Endothelial cell (in vitro differentiated cells): ENCODE results near the gene DICER1. TPM values are rescaled to one million over a fixed set of nuclear protein-coding genes. Genes with fewer than 3 reads are reported as not detected.

ENCODE experiments used
- DNase-seq: peaks from one replicate; pipeline ENCODE4 v3.0.0; 2021; ENCODE audit warnings: low spot score
- H3K27ac Mint-ChIP-seq: one replicate; pipeline ENCODE4 v1.8.0; 2021; ENCODE audit warnings: mixed read lengths, inconsistent platforms; ENCODE audit not compliant: unreplicated experiment
- H3K27me3 Mint-ChIP-seq: one replicate; pipeline ENCODE4 v1.8.0; 2021; ENCODE audit warnings: mild to moderate bottlenecking, moderate library complexity, mixed read lengths, inconsistent platforms; ENCODE audit not compliant: unreplicated experiment
- H3K36me3 Mint-ChIP-seq: one replicate; pipeline ENCODE4 v1.8.0; 2021; ENCODE audit warnings: mild to moderate bottlenecking, low read depth, mixed read lengths, inconsistent platforms; ENCODE audit not compliant: unreplicated experiment
- H3K4me1 Mint-ChIP-seq: one replicate; pipeline ENCODE4 v1.8.0; 2021; ENCODE audit warnings: mild to moderate bottlenecking, mixed read lengths, inconsistent platforms; ENCODE audit not compliant: unreplicated experiment
- H3K4me3 Mint-ChIP-seq: one replicate; pipeline ENCODE4 v1.8.0; 2021; ENCODE audit warnings: mild to moderate bottlenecking, mixed read lengths, inconsistent platforms; ENCODE audit not compliant: unreplicated experiment
- H3K9me3 Mint-ChIP-seq: one replicate; pipeline ENCODE4 v1.8.0; 2021; ENCODE audit warnings: mixed read lengths, inconsistent platforms; ENCODE audit not compliant: unreplicated experiment
- total RNA-seq: library from RNA; stranded (reverse); fragmentation: NEBNext Ultra II Directional; extraction: Animal tissue kit (Norgen Biotek cat#: 25700); gene quantifications from one replicate; pipeline ENCODE4 v1.2.1, GENCODE V29; 2021; ENCODE audit not compliant: unreplicated experiment
- TF ChIP-seq, protein P1 (sequence below): fragments of 200-600 bp; sonication (generic); IDR thresholded peaks from one replicate; pipeline ENCODE4 v1.5.0; 2021; ENCODE audit warnings: antibody characterized with exemption; ENCODE audit not compliant: unreplicated experiment

Gene DICER1
- total RNA-seq, 1 donor from 2014 or later: 69.2 TPM

DNA sequence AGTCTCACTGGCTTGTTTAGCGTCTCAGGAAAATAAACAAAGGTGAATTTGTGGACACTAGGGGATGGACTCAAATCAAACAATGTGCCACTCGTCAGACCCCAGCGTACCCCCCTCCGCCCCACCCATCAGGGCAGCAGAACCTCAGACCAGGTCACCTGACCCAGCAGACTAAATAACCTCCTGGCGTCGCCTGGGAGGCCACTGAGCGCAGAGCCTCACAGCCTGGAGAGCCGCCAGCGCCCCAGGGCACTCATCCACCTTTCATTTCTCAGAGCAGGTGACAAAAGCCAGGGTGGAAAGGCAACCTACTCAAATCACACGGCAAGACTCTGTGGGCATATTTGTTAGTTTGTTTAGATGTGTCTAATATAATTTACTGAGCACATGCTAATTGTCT is 100.9 kb downstream of the DICER1 start:
- Mint-ChIP-seq H3K4me3 (no peak overlapping the region), H3K27ac (no peak overlapping the region), H3K9me3 (no peaks in the 10 kb centered on the region), H3K4me1 (no peaks in the 10 kb centered on the region), H3K27me3 (peaks cover 3% of the 10 kb centered on the region), H3K36me3 (no peaks in the 10 kb centered on the region)
- TF ChIP-seq, protein P1, sequence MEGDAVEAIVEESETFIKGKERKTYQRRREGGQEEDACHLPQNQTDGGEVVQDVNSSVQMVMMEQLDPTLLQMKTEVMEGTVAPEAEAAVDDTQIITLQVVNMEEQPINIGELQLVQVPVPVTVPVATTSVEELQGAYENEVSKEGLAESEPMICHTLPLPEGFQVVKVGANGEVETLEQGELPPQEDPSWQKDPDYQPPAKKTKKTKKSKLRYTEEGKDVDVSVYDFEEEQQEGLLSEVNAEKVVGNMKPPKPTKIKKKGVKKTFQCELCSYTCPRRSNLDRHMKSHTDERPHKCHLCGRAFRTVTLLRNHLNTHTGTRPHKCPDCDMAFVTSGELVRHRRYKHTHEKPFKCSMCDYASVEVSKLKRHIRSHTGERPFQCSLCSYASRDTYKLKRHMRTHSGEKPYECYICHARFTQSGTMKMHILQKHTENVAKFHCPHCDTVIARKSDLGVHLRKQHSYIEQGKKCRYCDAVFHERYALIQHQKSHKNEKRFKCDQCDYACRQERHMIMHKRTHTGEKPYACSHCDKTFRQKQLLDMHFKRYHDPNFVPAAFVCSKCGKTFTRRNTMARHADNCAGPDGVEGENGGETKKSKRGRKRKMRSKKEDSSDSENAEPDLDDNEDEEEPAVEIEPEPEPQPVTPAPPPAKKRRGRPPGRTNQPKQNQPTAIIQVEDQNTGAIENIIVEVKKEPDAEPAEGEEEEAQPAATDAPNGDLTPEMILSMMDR: no peak
- DNase-seq: no peak

DNA sequence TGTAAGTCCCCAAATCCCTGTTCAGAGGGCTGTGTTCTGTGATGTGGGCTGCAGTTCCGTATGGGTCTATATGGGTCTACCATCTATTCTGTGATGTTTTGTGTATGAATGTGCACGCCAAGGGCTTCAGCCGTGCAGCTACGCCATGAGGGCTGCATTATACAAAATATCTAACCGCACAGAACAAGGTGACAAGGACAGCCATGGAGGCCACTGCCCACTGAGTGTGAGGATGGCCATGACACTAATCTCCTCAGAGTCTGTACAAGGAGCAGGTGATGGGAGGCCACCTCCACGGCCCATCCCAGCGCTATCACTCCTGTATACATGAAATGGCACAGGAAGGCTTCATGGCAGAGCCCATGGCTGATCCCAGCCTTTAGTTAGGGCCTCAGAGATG is 102.0 kb downstream of the DICER1 start:
- TF ChIP-seq, protein P1: no peak
- no peak for DNase-seq
- peaks cover 3% of the 10 kb centered on the region for H3K27me3 Mint-ChIP-seq
- H3K4me3 Mint-ChIP-seq: no peak overlapping the region
- H3K4me1 Mint-ChIP-seq: no peaks in the 10 kb centered on the region
- H3K27ac Mint-ChIP-seq: no peak overlapping the region
- H3K9me3 Mint-ChIP-seq: no peaks in the 10 kb centered on the region
- H3K36me3 Mint-ChIP-seq: no peaks in the 10 kb centered on the region

DNA sequence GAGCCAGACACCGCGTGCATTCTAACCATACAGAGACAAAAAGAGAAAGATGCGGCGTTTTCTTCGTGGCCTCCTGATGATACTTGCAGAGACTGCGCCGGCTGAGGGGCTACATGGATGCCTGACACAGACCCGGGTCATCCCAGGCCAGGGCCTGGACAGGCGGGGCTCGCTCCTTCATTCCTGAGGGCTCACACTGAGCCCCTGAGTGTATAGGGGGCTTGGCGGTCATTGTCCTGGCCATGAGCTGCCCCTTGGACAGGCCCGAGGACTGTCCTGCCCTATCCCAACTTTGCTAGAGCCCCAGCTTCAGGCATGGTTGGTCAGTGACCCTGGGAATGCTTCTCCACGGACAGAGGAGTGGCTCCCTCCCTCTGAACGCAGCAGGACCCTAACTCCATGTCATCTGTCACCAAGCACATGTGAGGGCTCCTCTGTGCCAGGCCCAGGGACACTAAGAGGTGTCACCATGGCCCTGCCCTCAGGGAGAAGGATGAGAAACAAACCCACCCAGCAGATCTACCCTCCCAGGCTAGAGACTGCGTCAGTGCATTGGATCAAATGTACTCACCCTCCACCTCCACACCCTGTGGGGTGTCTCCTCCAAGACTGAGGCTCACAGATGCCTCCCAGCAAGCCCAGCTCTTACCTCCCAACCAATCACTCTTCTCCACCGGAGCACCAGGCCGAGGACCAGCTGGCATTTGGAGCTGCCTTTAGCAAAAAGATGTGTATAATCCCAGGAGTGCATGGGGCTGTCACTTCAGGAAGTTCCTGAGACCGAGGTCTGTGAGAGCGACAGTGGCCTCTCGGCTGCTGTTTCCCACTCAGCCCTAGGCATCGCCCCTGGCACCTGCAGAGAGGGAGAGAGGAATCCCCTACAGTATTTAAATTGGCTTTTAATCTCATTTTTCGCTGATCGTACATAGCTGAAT is 102.7 kb downstream of the DICER1 start:
- Mint-ChIP-seq H3K27me3 (peaks cover 6% of the 10 kb centered on the region), H3K27ac (no peak overlapping the region), H3K9me3 (peaks cover 4% of the 10 kb centered on the region), H3K4me1 (no peaks in the 10 kb centered on the region), H3K4me3 (no peak overlapping the region), H3K36me3 (no peaks in the 10 kb centered on the region)
- no peak for DNase-seq
- TF ChIP-seq, protein P1: no peak

DNA sequence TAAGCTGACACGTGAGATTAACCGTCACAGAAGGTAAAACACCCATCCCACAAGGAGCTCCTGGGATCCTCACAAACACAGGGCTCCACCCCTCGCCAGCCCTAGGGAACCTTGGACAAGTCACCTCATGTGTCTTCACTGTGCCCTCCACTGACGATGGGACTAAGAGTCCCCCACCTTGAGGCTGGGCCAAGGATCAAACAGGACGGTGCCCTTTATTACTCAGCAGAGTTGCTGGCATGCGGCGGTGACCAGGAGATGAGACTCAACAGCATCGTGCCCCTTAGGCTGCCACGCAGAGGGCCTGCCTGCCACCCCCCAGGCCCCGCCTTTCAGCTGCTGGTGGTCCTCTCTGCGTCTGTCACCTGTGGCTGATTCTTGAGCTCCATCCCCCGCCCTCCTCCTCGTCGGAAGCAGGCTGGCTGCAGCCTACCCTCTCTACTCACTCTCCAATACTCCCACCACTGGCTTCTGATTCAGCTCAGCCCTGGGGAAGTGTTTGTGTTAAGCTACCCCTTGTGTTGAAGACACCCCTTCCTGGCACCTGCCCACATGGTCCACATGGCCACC is 105.2 kb downstream of the DICER1 start:
- no peak overlapping the region for H3K4me3 Mint-ChIP-seq
- no peak overlapping the region for H3K27ac Mint-ChIP-seq
- no peak for DNase-seq
- TF ChIP-seq, protein P1: no peak
- H3K36me3 Mint-ChIP-seq: no peaks in the 10 kb centered on the region
- H3K4me1 Mint-ChIP-seq: no peaks in the 10 kb centered on the region
- H3K9me3 Mint-ChIP-seq: peaks cover 4% of the 10 kb centered on the region
- peaks cover 7% of the 10 kb centered on the region for H3K27me3 Mint-ChIP-seq

DNA sequence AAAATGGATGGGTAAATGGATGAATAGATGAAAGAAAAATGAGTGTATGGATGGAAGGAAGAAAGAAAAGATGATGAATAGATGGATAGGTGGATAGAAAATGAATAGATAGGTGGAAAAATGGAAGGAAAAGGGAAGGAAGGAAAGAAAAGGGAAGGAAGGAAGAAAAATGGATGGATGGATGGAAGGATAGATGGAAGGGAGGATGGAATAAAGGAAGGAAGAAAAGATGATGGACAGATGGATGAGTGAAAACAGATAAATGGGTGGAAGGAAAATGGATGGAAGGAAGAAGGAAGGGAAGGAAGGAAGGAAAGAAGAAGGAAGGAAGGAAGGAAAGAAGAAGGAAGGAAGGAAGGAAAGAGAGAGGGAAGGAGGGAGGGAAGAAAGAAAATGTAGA is 107.4 kb downstream of the DICER1 start:
- Mint-ChIP-seq H3K36me3 (no peaks in the 10 kb centered on the region), H3K4me3 (no peak overlapping the region), H3K4me1 (peaks cover 2% of the 10 kb centered on the region), H3K9me3 (peaks cover 4% of the 10 kb centered on the region), H3K27me3 (peaks cover 7% of the 10 kb centered on the region), H3K27ac (no peak overlapping the region)
- no peak for DNase-seq
- TF ChIP-seq, protein P1: no peak
